ENCODE measurements around the gene CCDC33.
A peak's percentile ranks its signal among the peaks of the same experiment; 100 is the strongest.

CCDC33 gene

DNA sequence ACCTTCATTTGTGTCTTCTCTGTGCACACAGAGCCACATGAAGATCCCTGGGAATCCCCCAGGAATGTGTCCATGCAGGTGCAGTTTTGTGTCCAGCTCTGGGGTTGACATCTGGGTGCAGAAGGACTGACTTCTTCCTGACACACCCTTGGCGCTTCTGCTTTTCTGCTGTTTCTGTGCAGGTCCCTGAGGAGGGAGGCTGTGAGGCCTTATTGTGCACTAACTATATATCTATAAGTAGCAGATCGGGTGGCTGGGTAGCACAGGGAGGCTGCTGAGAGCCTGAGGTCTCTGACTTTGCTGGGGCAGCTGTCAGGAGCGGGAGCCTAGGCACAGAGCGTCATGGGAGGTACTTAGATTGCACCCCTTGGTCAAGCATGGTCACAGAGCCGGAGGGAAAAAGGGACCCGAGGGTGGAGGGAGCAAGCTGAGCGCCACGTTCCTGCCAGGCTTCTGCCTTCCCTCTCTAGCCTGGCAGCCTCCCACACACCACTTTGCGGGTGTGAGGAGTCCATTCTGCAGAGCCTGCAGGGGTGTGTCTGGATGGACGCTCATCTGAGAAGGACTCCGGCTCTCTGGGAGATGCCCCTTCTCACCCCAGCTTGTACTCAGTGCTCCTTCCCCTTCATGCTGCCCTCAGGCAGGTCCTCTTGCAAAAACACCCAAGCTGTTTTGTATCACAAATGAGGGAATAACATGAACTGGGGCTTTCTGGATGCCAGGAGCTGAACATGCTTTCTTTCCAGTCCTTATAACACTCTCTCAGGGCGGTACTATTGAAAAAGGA is 23.9 kb downstream of the CCDC33 start:
- no peak for DNase-seq

DNA sequence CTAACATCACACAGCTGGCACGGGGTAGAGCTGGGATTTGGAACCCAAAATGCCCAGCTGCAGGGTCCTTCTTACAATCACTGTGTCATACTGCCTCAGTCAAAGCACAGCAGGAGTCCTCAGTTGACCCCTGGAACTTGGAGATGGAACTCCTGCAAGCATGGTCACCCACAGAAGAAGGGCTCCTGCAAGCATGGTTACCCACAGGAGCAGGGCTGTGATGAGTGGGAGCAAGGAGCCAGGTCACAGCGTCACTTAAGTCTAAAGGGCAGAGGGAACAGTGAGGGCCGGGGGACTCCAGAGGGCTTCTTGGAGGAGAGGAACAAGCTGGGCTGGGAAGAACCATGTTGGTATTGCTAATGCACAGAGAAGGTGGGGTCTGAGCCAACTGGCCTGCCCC is 24.9 kb downstream of the CCDC33 start:
- DNase-seq, result no peak

DNA sequence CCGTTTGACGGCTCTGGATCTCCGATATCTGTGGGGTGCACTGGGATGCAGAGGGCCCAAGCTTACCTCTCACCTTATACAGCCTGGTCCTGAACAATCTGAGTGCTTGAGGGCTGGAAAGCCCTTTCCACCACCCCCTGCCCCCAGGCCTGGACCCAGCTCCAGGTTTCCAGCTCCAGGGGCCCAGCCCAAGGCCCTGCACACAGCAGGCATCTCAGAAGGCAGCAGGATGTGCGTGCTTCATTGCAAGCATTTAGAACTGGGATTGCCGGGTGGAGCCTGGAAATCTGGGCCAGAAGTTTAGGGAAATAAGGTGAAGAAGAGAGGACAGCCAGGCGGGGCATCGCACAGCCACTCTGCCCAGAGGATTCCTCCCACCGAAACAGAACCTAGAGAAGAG is 25.6 kb downstream of the CCDC33 start:
- DNase-seq, result no peak

DNA sequence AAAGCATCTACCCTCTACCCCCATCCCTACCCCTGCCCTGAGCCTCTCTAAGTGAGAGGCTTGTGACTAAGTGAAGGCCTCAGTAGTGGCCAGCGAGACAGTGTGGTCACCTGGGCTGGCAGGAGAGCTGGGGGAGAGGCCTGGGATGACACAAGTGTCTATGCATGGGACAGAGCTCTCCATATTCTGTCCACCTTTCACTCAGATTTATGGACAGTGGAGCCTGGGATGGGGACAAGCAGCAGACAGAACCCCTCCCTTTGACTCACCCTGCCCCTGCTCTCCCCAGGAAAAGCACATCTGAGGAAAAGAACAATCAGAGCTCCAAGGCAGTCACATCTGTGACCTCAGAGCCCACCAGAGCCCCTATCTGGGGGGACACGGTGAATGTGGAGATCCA is 26.0 kb downstream of the CCDC33 start:
- no peak for DNase-seq

DNA sequence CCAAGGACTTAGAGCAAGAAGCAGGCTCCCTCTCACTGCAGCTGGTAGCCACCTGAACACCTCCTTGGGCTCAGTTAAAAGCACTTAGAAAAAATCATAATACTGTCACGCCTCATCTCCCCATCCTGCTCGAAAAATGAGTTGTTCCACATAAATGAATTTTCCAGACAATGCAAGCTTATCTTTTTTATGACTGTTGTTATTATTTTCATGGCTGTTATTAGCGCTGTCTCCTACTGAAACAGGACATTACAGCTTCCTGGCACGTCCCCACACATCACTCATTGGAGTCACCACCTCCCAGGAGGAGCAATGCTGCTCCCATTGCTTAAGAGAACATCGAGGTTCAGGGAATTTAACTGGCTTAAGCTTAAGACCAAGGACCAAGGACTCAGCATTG is 26.5 kb downstream of the CCDC33 start:
- DNase-seq, result no peak

DNA sequence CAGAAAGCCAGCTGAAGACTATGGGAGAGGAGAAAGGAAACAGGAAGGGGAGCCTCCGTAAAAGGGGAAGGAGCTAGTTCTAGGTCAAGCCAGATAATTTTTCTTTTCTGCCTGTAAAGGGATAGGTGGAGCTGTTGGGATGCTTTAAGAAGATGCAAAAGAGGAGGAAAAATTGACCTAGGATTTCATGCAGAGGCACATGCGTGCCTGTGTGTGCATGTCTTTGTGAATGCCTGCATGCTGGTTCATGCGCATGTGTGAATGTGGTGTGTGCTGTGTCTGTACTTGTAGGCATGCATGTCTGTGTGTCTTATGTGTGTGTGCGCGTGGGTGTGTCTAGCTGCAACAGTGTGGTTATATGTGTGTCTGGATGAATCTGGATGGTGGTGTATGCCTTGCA is 27.3 kb downstream of the CCDC33 start:
- DNase-seq, result no peak

DNA sequence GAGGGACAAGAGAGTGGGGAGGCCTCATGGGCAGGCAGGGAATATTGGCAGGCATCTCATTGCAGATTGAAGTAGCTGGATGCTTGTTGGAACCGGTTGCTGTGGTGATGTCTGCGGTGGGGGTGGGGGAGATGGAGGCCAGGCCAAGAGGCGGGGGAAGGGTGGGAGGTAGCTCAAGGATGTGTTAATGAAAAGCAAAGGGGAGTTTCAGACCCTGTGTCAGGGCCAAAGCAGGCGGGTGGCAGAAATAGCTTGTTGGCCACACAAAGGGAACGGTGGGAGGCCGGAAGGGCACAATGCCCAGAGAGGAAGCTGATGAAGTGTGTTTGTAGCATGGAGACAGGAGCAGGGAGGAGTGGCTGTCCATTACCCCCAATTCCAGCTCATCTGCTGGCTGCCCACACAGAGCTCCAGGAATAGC is 28.0 kb downstream of the CCDC33 start:
- DNase-seq, result no peak

DNA sequence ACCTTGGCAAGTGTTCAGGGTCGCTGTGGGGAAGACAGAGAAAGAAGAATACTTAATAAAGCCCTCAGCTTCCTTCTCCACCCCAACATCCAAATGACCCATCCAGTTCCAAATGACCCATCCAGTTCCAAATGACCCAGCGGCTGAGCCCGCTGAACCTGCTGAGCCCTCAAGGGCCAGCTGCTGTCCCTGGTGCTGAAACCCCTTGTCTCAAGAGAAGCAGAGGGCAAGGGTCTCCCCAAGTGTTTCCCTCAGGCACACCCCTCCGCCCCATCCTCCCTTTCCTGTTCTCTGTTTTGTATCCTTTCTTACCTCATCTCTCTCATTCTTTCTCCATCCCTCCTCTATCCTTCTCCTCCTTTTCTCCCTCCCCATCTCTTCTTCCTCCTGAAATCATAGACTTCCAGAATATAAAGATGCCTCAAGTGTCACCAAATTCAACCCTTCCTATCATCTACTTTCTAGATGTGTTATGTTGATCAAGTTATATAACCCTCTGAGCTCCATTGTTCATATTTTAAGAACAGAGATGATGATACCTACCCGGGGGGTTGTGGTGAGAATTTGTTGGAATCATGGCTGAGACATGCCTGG is 29.0 kb downstream of the CCDC33 start:
- DNase-seq, result peak; percentile 16

DNA sequence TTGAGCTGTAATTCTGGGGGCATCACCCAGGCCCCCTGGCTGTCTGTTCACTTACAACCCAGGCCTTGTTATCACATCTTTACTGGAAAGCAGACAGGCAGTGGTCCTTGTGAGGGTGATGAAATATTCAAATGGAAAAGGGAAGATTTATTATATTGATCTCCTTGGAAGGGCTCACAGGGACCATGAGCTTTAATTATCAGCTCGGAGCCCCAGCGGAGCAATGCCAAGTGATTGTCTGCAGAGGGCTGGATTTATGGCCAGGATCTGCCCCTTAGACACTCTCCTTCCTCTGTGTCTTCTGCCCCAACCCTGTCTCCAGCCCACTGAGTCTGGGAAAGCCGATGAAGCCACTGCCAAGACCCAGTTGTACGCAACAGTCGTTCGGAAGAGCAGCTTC is 31.9 kb downstream of the CCDC33 start:
- no peak for DNase-seq

DNA sequence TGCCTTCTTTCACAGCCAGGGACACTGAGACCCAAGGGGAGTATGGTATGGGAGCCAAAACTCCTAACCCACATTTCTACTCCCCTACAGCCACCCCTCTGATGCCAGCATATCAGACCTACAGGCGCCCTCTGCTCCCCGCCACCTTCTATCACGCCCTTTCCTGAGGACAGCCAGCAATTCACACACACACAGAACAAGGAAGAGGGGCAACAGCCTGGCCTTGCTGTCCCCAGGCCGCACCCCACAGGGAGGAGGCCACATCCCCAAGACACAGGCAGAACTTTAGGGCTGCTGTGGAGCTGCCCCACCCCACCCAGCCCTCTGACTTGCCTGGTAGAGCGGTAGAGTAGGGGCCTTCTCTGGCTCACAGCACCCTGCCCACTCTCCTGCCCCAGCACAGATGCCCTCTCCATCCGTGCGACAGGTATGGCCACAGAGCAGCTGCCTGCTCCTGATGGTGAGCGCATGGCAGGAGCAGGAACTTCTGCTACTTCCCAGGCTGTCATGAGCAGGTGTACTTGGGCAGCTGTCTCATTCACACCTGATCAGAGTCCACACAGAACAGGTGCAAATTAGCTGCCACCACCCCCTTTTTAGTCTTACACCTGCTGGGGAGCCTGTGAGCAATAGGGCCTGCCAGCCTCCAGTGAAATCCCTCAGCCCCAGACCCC is 33.4 kb downstream of the CCDC33 start:
- no peak for DNase-seq

DNA sequence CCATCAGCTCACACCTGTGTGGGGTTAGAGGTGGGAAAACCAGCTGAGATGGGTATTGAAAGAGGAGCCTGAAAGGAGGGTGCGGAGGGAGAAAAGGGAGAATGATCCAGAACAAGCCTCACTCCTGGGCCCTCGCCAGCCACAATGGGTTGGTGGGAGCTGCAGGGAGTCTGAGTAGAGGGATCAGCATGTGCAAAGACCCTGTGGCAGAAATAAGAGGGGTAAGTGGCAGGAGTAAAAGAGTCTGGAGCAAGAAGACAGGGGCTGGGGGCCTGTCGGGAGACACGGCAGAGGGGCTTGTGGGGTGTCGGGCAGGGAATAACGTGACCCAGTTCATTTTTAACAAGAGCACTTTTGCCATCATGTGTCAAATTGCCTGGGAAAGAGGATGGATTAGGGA is 34.0 kb downstream of the CCDC33 start:
- DNase-seq, result no peak

DNA sequence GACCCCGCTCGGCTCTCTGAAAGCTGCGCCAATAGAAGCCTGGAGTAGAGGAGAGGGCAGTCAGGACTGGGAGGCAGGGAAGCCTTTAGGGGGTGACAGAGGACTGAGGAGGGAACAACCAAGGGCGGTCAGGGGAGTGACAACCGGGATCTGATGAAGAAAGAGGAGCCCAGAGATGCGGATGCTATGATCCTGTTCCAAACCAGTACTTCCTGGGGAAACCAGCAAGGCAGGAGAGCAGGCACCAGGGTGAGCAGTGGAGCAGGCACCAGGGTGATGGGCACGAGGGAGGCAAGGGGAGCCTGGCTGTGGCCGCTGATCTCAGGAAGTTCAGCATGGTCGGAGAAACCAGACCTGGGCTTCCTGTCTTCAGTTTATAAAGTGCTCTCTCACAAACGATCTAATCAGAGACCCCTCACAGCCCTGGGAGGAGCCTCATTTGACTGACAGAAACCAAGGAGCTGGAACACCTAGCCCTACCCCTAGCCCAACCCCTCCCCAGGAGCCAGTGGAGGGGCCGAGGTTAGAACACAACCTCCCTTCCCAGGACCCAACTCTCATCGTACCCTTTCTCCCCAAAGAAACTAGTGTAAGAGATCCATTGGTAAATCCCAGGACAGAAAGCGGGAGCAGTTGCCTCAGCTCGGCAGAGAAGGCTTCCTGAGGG is 34.9 kb downstream of the CCDC33 start:
- no peak for DNase-seq

DNA sequence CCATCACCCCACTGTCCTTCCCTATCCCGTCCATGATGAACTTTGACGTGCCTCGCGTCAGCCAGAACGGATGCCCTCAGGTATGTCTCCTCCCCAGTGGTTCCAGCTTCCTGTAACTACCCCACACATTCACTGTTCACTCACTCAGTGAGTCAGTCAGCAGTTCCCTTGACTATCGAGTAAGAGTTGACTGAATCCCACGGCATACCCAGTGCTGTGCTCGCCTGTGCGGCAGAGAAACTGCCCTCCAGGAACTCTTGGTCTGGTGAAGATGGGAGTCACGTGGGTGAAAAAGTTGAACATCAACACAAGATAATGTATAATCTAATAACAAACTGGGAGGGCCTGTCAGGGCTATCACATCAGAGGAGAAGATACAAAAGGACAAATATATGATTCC is 36.7 kb downstream of the CCDC33 start:
- DNase-seq, result no peak

DNA sequence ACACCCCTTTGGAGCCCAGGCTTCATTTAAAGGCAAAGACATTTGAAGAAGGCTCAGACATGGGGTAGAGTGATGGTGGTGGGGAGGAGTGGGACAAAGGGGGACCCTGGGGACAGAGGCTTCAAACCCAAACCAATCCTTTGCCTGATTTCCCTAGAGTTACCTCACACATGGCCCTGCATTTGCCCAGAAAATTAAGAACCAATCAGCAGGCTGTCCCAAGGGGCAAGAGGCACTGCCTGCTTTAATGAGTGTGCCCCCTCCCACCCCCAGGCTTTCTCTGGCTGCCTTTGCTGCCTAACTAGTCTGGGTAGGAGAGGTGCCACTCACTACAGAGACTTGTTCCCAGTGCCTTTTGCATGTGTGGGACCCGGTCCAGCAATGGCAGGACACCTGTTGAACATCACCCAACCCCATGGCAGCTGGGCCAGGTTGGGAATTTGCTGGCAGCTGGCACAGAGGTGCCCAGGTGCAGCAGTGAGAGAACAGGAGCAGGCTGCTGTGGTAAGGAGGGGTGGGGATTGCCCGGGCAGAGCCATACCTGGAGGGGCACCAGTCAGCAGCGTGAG is 38.4 kb downstream of the CCDC33 start:
- no peak for DNase-seq

DNA sequence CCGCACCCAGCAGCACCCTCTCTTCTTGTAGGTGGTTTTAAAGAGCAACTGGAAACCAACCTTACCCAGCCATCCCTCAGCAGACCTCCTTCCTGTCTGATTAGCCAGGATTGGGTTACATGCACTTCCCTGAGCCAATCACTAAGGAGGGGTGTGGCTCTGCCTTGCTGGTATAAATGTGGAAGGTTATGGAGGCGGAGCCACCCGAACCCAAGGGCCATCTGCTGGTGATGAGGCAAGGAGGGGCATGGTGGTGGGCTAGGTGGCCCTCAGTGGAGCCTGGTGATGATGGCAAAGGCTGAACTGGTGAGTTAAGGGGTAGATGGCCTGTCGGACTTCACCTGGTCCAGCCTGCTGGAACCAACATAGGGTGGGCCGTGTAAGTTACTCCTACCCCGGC is 39.8 kb downstream of the CCDC33 start:
- peak; percentile 12 for DNase-seq

DNA sequence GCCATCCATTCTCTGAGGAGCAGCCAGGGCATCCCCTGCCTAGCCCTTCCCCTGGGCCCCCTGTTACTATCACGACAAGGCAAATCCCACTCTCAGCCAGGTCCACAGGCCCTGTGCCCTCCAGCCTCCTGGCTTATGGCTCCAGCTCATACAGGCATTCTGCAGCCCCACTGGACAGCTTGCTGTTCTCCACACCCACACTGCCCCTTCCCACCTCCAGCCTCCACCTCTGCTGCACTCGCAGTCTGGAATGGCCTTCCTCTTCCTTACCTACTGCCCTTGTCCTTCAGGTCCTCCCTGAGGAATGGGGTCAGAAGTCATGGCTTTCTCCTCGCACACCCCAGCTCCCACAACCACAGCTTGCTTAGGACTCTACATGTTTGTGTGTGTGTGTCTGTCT is 40.4 kb downstream of the CCDC33 start:
- DNase-seq, result no peak

DNA sequence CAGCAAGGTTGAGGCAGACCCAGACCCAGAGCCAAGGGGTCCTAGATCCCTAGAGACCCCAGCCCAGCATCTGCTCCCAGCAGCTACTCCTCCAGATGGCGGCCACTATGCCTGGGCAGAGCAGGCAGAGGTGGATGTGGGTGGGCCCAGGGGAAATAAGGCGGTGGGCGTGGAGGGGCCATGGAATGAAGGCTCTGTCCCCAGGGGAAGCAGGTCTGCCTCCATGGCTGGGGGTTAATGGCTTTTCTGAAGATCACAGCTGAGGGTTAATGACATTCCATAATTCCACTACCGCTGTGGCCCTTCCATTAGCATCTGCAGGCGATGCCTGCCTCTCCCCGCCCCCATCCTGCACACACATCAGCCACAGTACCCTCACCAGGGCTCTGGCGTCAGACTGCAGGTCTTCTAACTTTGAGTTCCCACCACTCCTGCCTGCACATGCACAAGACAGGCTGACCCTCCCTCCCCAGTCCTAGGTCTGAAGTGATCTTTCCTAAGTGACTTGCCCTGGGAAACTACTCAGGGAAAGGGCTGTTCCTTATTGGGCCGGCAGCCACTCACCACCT is 41.2 kb downstream of the CCDC33 start:
- DNase-seq, result no peak

DNA sequence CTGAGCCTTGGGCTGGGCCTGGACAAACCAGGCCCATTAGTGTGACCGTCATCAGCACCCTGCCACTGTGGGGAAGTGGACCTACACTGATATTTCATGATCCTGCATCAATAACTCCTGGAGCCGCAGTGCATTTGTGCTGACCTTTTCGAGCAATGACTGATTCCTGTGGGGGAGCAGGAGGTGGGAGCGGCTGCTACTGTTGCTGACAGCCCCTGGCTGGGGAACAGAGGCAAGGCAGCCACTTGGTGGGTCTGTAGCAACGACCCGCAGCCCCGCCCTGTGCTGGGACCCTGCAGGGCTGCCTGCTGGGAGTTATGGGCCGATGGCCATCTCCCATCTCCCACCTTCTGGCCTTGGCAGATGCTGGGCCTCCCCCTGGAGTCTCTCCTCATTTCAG is 42.1 kb downstream of the CCDC33 start:
- DNase-seq, result no peak

DNA sequence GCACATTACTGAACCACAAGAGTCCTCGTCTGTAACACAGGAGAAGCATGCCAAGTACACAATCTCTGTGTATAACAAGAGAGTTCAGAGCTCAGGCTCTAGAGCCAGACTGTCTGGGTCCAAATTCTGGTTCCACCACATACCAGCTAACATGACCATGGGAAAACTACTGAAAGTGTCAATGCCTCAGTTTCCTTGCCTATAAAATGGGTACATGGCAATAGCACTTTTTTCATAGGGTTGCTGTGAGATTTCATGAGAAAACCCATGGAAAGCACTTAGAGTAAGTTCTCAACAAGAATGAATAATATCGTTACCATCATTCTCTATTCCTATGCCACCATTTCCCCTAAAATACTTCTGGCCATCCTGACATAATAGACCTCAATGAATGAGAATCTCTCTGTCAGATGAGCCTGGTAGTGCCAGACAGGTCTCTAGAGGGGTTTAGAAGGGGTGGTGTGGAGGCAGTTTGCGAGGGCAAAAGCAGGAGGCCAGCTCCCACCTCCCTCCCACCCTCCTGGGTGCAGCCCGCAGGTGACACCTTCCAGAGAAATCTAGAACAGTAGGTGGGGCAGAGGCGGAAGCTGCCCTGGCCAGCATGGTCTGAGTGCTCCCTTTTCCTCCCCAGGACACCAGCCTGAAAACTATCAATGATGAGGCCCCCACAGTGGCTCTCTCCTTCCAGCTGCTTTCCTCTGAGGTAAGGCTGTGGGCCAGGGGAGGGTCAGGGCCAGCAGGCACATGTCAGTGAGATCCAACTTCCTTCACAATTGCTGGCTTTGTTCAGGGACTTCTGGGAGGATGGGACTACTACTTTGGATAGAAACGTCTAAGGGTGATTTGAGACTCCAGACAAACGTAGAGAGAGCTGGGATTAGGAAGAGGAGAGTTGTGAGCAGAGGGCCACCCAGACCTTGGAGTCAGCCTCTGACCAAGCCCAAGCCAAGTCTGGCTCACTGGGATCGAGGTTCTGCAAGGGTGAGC is 45.3 kb downstream of the CCDC33 start:
- DNase-seq, result no peak

DNA sequence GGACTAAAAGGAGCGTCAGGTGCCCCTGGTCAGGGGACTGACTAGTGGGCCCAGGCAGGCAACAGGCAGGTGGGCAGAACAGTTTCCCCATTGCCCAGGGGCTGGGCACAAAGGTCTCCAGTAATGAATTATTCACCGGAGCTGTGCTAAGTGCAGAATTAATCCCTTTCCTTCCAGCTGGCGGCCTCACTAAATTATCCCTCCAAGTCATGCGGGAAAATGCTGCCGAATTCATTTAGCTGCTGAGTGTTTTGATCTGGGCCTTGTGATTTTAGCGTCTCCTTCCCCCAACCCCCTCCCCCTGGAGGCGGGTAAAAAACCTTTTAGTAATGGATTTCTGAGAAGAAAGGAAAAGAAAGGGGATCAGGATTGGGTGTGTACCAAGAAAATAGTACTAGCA is 47.2 kb downstream of the CCDC33 start:
- no peak for DNase-seq

DNA sequence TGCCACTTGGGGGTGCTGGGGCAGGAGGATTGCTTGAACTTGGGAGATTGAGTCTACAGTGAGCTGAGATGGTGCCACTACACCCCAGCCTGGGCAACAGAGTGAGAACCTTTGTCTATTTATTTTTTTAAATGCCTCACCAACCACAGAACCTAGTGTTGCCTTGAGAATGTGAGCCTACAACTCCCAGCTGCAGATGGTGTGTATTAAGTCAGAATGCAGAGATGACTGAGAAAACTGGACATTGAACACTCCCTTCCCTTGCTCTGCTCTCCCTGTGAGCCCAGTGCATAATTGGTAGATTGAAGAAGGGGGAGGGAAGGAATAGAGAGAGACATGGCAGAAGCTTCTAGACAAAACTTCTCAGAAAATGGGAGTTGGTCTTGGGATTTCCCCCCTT is 53.5 kb downstream of the CCDC33 start:
- no peak for DNase-seq

DNA sequence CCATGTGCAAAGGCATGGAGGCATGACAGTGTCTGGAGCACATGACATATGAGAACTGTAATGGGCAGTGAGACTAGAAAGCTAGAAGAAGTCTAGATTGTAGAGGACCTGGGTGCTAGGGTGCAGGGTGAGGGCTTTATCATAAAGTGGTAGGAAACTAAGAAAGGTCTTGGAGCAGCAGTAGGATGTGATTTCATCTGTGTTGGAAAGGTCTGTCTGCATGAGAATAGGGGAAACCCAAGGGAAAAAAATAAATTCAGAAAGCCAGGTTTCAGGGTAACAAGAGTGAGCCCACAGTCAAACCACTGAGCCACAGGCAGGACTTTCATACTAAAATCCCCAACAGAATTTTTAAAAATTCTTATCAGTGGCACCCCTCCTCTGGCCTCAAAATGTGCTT is 54.5 kb downstream of the CCDC33 start:
- no peak for DNase-seq

All from hematopoietic multipotent progenitor cell treated with erythropoietin and hydrocortisone succinate and interleukin-3 and kit ligand, for 8 days (in vitro differentiated cells).